ENCODE results near the gene TAGLN2. TPM values are rescaled to one million over a fixed set of nuclear protein-coding genes. Genes with fewer than 3 reads are reported as not detected.

The TAGLN2 gene
- total RNA-seq, 4 donors from 2014 or later: 128 to 237 (median 179) TPM

DNA sequence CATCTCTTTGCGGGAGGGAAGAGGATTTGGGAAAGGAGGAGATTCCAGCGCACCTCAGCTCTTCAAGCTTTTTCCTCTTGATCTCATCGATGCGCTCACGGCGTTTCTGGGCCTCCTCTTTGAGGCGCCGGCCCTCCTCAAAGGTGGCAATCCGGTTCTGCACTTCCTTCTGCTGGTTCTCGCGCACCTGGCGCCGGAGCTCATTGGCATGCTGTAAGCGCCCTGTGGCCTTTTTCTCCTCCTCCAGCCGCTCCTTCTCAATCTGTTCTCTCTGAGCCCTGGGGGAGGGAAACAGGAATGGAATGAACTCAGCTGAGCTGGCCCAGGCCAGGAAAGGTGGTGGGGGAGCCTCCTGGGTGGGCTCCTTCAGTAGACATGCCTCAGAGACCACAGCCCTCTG is 52.4 kb downstream of the TAGLN2 start:
- TF ChIP-seq, protein P1, sequence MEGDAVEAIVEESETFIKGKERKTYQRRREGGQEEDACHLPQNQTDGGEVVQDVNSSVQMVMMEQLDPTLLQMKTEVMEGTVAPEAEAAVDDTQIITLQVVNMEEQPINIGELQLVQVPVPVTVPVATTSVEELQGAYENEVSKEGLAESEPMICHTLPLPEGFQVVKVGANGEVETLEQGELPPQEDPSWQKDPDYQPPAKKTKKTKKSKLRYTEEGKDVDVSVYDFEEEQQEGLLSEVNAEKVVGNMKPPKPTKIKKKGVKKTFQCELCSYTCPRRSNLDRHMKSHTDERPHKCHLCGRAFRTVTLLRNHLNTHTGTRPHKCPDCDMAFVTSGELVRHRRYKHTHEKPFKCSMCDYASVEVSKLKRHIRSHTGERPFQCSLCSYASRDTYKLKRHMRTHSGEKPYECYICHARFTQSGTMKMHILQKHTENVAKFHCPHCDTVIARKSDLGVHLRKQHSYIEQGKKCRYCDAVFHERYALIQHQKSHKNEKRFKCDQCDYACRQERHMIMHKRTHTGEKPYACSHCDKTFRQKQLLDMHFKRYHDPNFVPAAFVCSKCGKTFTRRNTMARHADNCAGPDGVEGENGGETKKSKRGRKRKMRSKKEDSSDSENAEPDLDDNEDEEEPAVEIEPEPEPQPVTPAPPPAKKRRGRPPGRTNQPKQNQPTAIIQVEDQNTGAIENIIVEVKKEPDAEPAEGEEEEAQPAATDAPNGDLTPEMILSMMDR (IDR thresholded peaks at IDR 0.05; ENCODE audit: low read depth): no peak

DNA sequence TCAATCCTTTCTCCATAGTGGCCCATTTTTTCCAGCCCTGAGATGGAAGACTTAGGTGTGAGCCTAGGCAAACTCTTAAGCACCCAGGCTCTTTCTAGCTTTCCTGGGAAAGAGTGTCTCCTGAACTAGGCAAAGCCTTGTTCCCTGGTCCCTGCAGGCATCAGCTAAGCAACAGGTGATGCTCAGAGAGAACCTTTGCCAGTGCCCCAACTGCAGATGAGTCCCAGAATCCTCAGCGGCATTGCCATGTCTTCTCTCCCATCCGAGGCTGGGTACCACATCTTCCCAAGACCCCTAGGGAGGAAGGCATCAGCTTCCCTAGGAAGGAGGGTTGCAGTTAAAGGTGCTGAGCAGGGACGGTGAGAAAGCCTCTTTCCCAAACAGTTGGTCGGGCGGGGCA is 54.6 kb downstream of the TAGLN2 start:
- TF ChIP-seq, protein P1 (IDR thresholded peaks at IDR 0.05; ENCODE audit: low read depth): no peak

DNA sequence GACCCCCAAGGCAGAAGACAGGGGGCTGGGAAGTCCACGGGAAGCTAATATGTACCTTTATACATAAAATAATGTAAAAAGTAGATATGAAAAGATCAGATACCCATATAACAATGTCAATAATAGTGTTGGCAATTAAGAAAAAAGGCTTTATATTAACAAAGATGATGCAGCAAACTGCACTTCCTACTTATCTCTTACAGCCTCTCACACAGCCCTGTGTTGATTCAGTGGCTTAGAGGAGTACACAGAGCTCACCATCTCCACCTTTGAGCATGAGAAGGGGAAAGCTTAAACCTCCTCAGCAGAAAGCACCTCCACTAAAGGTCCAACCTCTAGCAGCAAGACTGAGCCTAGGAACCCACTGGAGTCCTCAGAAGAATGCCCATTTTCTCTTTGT is 55.7 kb downstream of the TAGLN2 start:
- TF ChIP-seq, protein P1 (IDR thresholded peaks at IDR 0.05; ENCODE audit: low read depth): no peak

DNA sequence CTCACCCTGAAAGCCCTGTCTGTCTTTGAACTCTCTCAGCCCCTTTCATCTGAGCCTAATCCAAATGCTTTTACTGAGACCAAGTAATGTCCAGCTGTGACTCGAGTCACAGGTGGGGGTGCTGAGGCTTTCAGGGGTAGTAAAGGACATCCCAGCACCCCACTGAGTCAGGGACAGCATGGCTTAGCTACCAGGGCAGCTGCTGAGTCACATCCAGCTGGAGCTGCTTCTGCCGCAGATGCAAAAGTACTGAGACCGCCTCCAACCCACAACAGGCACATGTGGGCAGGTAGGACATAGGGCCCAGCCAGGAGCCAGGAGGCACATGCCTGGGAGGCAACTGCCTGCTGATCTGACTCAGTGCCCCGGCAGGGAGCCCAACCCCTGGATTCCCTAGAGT is 56.1 kb downstream of the TAGLN2 start:
- TF ChIP-seq, protein P1 (IDR thresholded peaks at IDR 0.05; ENCODE audit: low read depth): no peak

DNA sequence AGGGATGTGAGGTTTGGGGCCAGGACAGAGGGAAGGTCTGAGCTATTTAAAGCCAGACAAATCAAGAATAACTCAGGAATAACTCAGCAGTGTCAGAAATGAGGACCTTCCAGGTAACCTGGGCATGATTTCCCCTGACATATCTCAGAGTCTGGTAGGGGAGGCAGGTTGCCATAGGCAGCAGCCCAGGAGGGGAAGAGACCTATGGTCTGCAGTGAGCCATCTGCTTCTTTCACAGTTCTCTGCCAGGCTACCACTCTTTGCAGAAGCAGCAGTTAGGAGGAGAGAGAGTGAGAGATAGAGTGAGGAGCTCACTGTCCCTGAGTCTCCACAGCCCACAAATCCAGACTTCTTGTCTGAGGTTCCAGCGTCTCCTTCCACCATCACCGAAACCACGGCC is 56.5 kb downstream of the TAGLN2 start:
- TF ChIP-seq, protein P1 (IDR thresholded peaks at IDR 0.05; ENCODE audit: low read depth): no peak

Small RNA genes within 50 kb of the gene (small RNA-seq; reads per million reads assigned to genes)
- gene MIR4259: not detected

Other genes starting within 250 kb of the TAGLN2 start
- gene CRP, start 210.9 kb downstream of the TAGLN2 start, total RNA-seq: under 1 TPM in 1 of 4 donors, not detected in 3; 0.57 TPM
- 10 to 100 TPM; 32.0 to 99.5 (median 75.4) TPM for gene DUSP23, start 144.5 kb downstream of the TAGLN2 start, total RNA-seq
- gene FCRL6, start 123.1 kb downstream of the TAGLN2 start, total RNA-seq: under 1 TPM in 2 of 4 donors, not detected in 2; 0.34 to 0.44 TPM
- 10 to 100 TPM in 3 of 4 donors, 1 to 10 TPM in 1; 8.3 to 79.9 (median 14.4) TPM for gene SLAMF8, start 98.6 kb downstream of the TAGLN2 start, total RNA-seq
- gene VSIG8, start 62.9 kb downstream of the TAGLN2 start, total RNA-seq: not detected
- 1 to 10 TPM in 1 of 4 donors, under 1 TPM in 1, not detected in 2; 0.85 to 1.3 TPM for gene CFAP45, start 25.3 kb downstream of the TAGLN2 start, total RNA-seq
- gene IGSF9, start 20.1 kb upstream of the TAGLN2 start, total RNA-seq: under 1 TPM in 2 of 4 donors, not detected in 2; 0.17 to 0.33 TPM
- gene SLAMF9, start 28.7 kb upstream of the TAGLN2 start, total RNA-seq: 10 to 100 TPM in 1 of 4 donors, 1 to 10 TPM in 1, under 1 TPM in 1, not detected in 1; 0.66 to 16.5 (median 3.6) TPM
- gene PIGM, start 106.5 kb upstream of the TAGLN2 start, total RNA-seq: 1 to 10 TPM; 4.2 to 7.3 (median 4.3) TPM
- not detected for gene KCNJ10, start 144.7 kb upstream of the TAGLN2 start, total RNA-seq
- gene KCNJ9, start 156.0 kb upstream of the TAGLN2 start, total RNA-seq: not detected
- 10 to 100 TPM in 3 of 4 donors, 1 to 10 TPM in 1; 6.4 to 28.8 (median 18.7) TPM for gene IGSF8, start 173.1 kb upstream of the TAGLN2 start, total RNA-seq
- gene ATP1A2, start 190.3 kb upstream of the TAGLN2 start, total RNA-seq: 100 to 1,000 TPM in 2 of 4 donors, 10 to 100 TPM in 2; 13.4 to 150 (median 88.9) TPM
- under 1 TPM in 1 of 4 donors, not detected in 3; 0.22 TPM for gene ATP1A4, start 226.1 kb upstream of the TAGLN2 start, total RNA-seq

Data from subcutaneous adipose tissue (tissue), 4 donors.